Keratinocyte (primary cell): Measurements from ENCODE around the gene CCT8. TPM values are rescaled to one million over a fixed set of nuclear protein-coding genes. Genes with fewer than 3 reads are reported as not detected.

Source experiments
- DNase-seq: peaks from one replicate; pipeline ENCODE4 v3.0.0-alpha.2; 2011; ENCODE audit warnings: low read depth, missing footprints, low spot score
- FAIRE-seq: peaks from 2 replicates; lab custom pipeline; 2011; peaks lifted over from hg19 to GRCh38; lab: Jason Lieb, UNC
- H2AFZ ChIP-seq: 2 replicates; pipeline ENCODE4 v1.6.0; 2012; ENCODE audit warnings: low read length, control low read depth, inconsistent platforms; ENCODE audit not compliant: control insufficient read depth
- H3K27ac ChIP-seq: 2 replicates; pipeline ENCODE4 v1.5.1; 2011; ENCODE audit warnings: low read length; ENCODE audit not compliant: control insufficient read depth, insufficient read depth
- H3K27me3 ChIP-seq: 3 replicates; pipeline ENCODE4 v1.6.0; 2011; ENCODE audit warnings: low read length; ENCODE audit not compliant: control insufficient read depth, insufficient read depth; ENCODE audit errors: extremely low read depth
- H3K36me3 ChIP-seq, 2 experiments: 2 replicates in 1 of 2; 3 replicates in 1 of 2; pipeline ENCODE4 v1.5.1; 2011; ENCODE audit warnings: low read length in 2 of 2, mild to moderate bottlenecking in 1 of 2; ENCODE audit not compliant: control insufficient read depth in 2 of 2, insufficient read depth in 2 of 2; ENCODE audit errors: extremely low read depth in 1 of 2
- H3K4me1 ChIP-seq: 3 replicates; pipeline ENCODE4 v1.5.1; 2011; ENCODE audit warnings: low read length; ENCODE audit not compliant: control insufficient read depth, insufficient read depth; ENCODE audit errors: extremely low read depth
- H3K4me2 ChIP-seq: 3 replicates; pipeline ENCODE4 v1.6.0; 2011; ENCODE audit warnings: low read depth, low read length; ENCODE audit not compliant: control insufficient read depth, insufficient read depth; ENCODE audit errors: extremely low read depth
- H3K4me3 ChIP-seq, 3 experiments: fragments of 200-600 bp in 1 of 3; sonication (generic) in 1 of 3; 2 replicates in 2 of 3; 3 replicates in 1 of 3; pipeline ENCODE4 v1.5.1; 2011 to 2016; ENCODE audit warnings: low read length in 3 of 3, mild to moderate bottlenecking in 3 of 3, control low read depth in 2 of 3, inconsistent platforms in 1 of 3, low read depth in 1 of 3, mixed read lengths in 1 of 3, mixed run types in 1 of 3, moderate library complexity in 1 of 3; ENCODE audit not compliant: control insufficient read depth in 2 of 3, insufficient read depth in 2 of 3; ENCODE audit errors: extremely low read depth in 1 of 3
- H3K79me2 ChIP-seq: 2 replicates; pipeline ENCODE4 v1.6.0; 2012; ENCODE audit warnings: low read length; ENCODE audit not compliant: control insufficient read depth, insufficient read depth
- H3K9ac ChIP-seq: 3 replicates; pipeline ENCODE4 v1.6.0; 2011; ENCODE audit warnings: low read length; ENCODE audit not compliant: control insufficient read depth, insufficient read depth; ENCODE audit errors: extremely low read depth
- H3K9me1 ChIP-seq: 3 replicates; pipeline ENCODE4 v1.6.0; 2011; ENCODE audit warnings: low read length; ENCODE audit not compliant: control insufficient read depth, insufficient read depth; ENCODE audit errors: extremely low read depth
- H3K9me3 ChIP-seq: 2 replicates; pipeline ENCODE4 v1.5.1; 2012; ENCODE audit warnings: low read depth, low read length; ENCODE audit not compliant: control insufficient read depth
- H4K20me1 ChIP-seq: 3 replicates; pipeline ENCODE4 v1.6.0; 2011; ENCODE audit warnings: low read length; ENCODE audit not compliant: control insufficient read depth, insufficient read depth; ENCODE audit errors: extremely low read depth
- EZH2 ChIP-seq: IDR thresholded peaks from one replicate; pipeline ENCODE4 v1.6.1; 2012; ENCODE audit warnings: inconsistent platforms, mild to moderate bottlenecking, low read length, moderate library complexity
- dilution Hi-C: fragments of 300-500 bp; cut with MboI; formaldehyde crosslinking; loops from one replicate; pipeline ENCODE4 v1.7.0; 2020; ENCODE audit warnings: low sequenced_read_pairs; ENCODE audit not compliant: extremely low pct_ligation_motif_present
- polyA plus RNA-seq, 5 experiments: library from polyadenylated mRNA; depleted of rRNA in 3 of 5; stranded (reverse) in 3 of 5; stranded (forward) in 1 of 5; unstranded in 1 of 5; fragments of >200 nt; gene quantifications; 1 replicate in 1 of 5; 2 replicates in 3 of 5; 3 replicates in 1 of 5; pipeline versions ENCODE4 v1.2.1 to v1.2.3, GENCODE V29; 2011 to 2012; ENCODE audit warnings: missing spikeins in 2 of 5, low read depth in 1 of 5, low replicate concordance in 1 of 5
- TF ChIP-seq, protein P1 (sequence below), 3 experiments: IDR thresholded peaks in 1 of 3; conservative IDR thresholded peaks in 1 of 3; optimal IDR thresholded peaks in 1 of 3; 2 replicates in 2 of 3; 3 replicates in 1 of 3; pipeline versions ENCODE3 to v1.5.1; 2011; ENCODE audit warnings: low read length in 3 of 3, mild to moderate bottlenecking in 3 of 3, moderate library complexity in 2 of 3, control low read depth in 1 of 3, inconsistent platforms in 1 of 3; ENCODE audit not compliant: insufficient read depth in 2 of 3; ENCODE audit errors: extremely low read depth in 1 of 3

Gene CCT8
- polyA plus RNA-seq, 1 donor (not counting 4 experiments of a cell fraction or from before 2014, with no cell fraction given), result 281 TPM

DNA sequence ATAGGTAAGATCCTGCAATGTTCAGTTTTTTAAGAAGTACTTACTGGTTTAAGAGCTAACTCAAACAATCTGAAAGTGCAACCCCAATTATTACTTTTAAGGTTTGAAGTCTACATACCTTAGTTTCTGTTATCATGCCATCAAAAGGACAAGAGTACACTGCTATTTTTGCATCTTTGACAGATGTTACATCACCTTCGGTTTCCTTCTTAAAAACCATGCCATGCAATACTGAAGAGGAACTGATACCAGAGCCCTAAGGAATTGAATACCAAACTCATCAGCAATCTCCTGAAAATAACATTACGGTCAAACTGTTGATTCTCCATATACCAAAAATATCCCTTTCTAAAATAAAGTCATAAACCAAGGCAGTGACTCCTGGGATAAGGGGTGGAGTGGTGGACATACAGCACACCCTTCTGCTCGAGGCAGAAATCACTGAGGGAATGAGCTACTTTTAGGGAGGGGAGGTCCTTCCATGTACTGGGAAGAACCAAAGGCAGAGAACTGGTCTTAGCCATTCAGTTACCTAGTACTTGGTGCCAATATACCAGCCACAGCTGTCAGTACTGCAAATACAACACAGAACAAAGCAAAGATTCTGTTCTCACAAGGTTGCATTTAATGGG lies 8.5 kb downstream of the CCT8 start:
- H3K9ac ChIP-seq, result no peak overlapping the region
- H3K9me3 ChIP-seq, result no peaks in the 10 kb centered on the region
- FAIRE-seq (peak; percentile 23), DNase-seq (no peak)
- no peak overlapping the region for H3K4me3 ChIP-seq
- TF ChIP-seq, protein P1, sequence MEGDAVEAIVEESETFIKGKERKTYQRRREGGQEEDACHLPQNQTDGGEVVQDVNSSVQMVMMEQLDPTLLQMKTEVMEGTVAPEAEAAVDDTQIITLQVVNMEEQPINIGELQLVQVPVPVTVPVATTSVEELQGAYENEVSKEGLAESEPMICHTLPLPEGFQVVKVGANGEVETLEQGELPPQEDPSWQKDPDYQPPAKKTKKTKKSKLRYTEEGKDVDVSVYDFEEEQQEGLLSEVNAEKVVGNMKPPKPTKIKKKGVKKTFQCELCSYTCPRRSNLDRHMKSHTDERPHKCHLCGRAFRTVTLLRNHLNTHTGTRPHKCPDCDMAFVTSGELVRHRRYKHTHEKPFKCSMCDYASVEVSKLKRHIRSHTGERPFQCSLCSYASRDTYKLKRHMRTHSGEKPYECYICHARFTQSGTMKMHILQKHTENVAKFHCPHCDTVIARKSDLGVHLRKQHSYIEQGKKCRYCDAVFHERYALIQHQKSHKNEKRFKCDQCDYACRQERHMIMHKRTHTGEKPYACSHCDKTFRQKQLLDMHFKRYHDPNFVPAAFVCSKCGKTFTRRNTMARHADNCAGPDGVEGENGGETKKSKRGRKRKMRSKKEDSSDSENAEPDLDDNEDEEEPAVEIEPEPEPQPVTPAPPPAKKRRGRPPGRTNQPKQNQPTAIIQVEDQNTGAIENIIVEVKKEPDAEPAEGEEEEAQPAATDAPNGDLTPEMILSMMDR (optimal IDR thresholded peaks at IDR 0.05 in 1 of 3, IDR thresholded peaks at IDR 0.05 in 1 of 3, conservative IDR thresholded peaks at IDR 0.05 in 1 of 3; ENCODE audit: extremely low read depth in 1 of 3, insufficient read depth in 2 of 3, low read length in 3 of 3), result no peak
- no peak for TF ChIP-seq EZH2
- no peaks in the 10 kb centered on the region for H3K27me3 ChIP-seq
- peaks cover 17% of the 10 kb centered on the region for H3K79me2 ChIP-seq
- no peak overlapping the region for H3K4me2 ChIP-seq
- dilution Hi-C loops, result no loop called here
- no peak overlapping the region for H3K27ac ChIP-seq
- H3K9me1 ChIP-seq, result no peaks in the 10 kb centered on the region
- no peaks in the 10 kb centered on the region for H3K4me1 ChIP-seq
- no peaks in the 10 kb centered on the region for H4K20me1 ChIP-seq
- H2AFZ ChIP-seq, result no peak overlapping the region
- H3K36me3 ChIP-seq, result peaks cover 20 to 22% of the 10 kb centered on the region in 2 experiments

DNA sequence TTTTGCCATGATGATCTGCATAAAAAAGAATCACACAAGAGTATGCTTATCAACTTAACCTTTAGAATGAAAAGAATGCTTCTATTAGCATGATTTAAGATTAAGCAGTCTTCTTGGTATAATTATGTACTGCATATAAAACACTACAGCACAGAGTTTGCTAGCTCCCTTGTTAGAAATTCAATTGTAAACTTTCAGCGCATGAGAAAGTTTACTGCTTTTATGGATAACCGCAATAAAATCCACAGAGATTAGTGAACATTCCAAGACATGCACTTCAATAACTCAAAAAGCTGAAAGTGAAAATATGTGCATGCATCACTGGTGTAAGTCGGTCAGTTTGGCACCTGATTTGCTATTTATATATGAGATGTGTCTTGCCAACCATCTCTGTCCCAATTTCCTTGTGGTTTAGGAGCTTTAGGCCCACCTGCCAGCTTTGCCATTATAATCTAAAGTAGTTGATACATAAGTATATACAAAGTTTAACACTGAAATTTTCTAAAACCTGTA lies 16.9 kb downstream of the CCT8 start:
- dilution Hi-C loops, result no loop called here
- H3K9me1 ChIP-seq, result no peaks in the 10 kb centered on the region
- H3K79me2 ChIP-seq, result peaks cover 1% of the 10 kb centered on the region
- H3K4me1 ChIP-seq, result no peaks in the 10 kb centered on the region
- DNase-seq (no peak), FAIRE-seq (no peak)
- H3K27ac ChIP-seq, result no peak overlapping the region
- H2AFZ ChIP-seq, result no peak overlapping the region
- TF ChIP-seq, protein P1 (optimal IDR thresholded peaks at IDR 0.05 in 1 of 3, IDR thresholded peaks at IDR 0.05 in 1 of 3, conservative IDR thresholded peaks at IDR 0.05 in 1 of 3; ENCODE audit: extremely low read depth in 1 of 3, insufficient read depth in 2 of 3, low read length in 3 of 3), result no peak
- no peak for TF ChIP-seq EZH2
- peaks cover 2% of the 10 kb centered on the region for H4K20me1 ChIP-seq
- no peaks in the 10 kb centered on the region for H3K27me3 ChIP-seq
- H3K9me3 ChIP-seq, result no peaks in the 10 kb centered on the region
- no peak overlapping the region for H3K9ac ChIP-seq
- no peak overlapping the region for H3K4me3 ChIP-seq
- peaks cover 18 to 27% of the 10 kb centered on the region in 2 experiments for H3K36me3 ChIP-seq
- H3K4me2 ChIP-seq, result no peak overlapping the region
